Astrocyte of the hippocampus (primary cell): ENCODE results near the gene CDC45.
"Not testable (repeated sequence)": the region's sequence is repeated elsewhere in the genome, so short reads cannot be mapped to it uniquely, and the experiment has no call there.

ENCODE experiments used
- DNase-seq: peaks from one replicate; pipeline ENCODE4 v3.0.0; 2011; ENCODE audit warnings: low read depth, low spot score

The CDC45 gene

GRCh38 chr22:19527321-19527721, 47.6 kb downstream of the CDC45 start:
- no peak for DNase-seq

- peak; percentile 34 for DNase-seq
Measured at GRCh38 chr22:19527861-19528417, 48.2 kb downstream of the CDC45 start.

- no peak for DNase-seq
Measured at GRCh38 chr22:19529811-19530210, 50.1 kb downstream of the CDC45 start.

GRCh38 chr22:19530751-19531150, 51.0 kb downstream of the CDC45 start:
- no peak for DNase-seq

- DNase-seq: not testable (repeated sequence)
Measured at GRCh38 chr22:19531327-19531726, 51.6 kb downstream of the CDC45 start.

GRCh38 chr22:19533049-19533626, 53.4 kb downstream of the CDC45 start:
- DNase-seq: no peak

- no peak for DNase-seq
Measured at GRCh38 chr22:19533857-19534256, 54.1 kb downstream of the CDC45 start.

- DNase-seq: no peak
Measured at GRCh38 chr22:19535001-19535400, 55.3 kb downstream of the CDC45 start.

- no peak for DNase-seq
Measured at GRCh38 chr22:19536564-19536963, 56.8 kb downstream of the CDC45 start.

GRCh38 chr22:19537941-19538488, 58.3 kb downstream of the CDC45 start:
- no peak for DNase-seq

GRCh38 chr22:19540394-19540793, 60.7 kb downstream of the CDC45 start:
- no peak for DNase-seq

GRCh38 chr22:19543970-19544708, 64.4 kb downstream of the CDC45 start:
- no peak for DNase-seq

- DNase-seq: no peak
Measured at GRCh38 chr22:19545935-19546207, 66.2 kb downstream of the CDC45 start.

GRCh38 chr22:19546680-19547079, 67.0 kb downstream of the CDC45 start:
- no peak for DNase-seq

GRCh38 chr22:19547620-19548019, 67.9 kb downstream of the CDC45 start:
- no peak for DNase-seq

GRCh38 chr22:19548427-19548826, 68.7 kb downstream of the CDC45 start:
- not testable (repeated sequence) for DNase-seq

GRCh38 chr22:19548964-19549363, 69.2 kb downstream of the CDC45 start:
- no peak for DNase-seq

GRCh38 chr22:19549428-19549827, 69.7 kb downstream of the CDC45 start:
- DNase-seq: no peak

GRCh38 chr22:19550382-19550781, 70.7 kb downstream of the CDC45 start:
- DNase-seq: no peak

GRCh38 chr22:19553201-19553600, 73.5 kb downstream of the CDC45 start:
- DNase-seq: no peak

- peak; percentile 38 for DNase-seq
Measured at GRCh38 chr22:19554834-19555404, 75.2 kb downstream of the CDC45 start.

- no peak for DNase-seq
Measured at GRCh38 chr22:19555651-19556050, 75.9 kb downstream of the CDC45 start.
